ENCODE measurements around the gene EZR. TPM values are rescaled to one million over a fixed set of nuclear protein-coding genes. Genes with fewer than 3 reads are reported as not detected.

The EZR gene
- total and polyA plus RNA-seq, 9 of the 15 experiments (the other 6 are each of a cell fraction or from before 2014, with no cell fraction given) = 36.5 to 162 (median 104) TPM

GRCh38 chr6:158817728-158818580, 1.2 kb downstream of the EZR start (continued):
- TF ChIP-seq, protein P1, sequence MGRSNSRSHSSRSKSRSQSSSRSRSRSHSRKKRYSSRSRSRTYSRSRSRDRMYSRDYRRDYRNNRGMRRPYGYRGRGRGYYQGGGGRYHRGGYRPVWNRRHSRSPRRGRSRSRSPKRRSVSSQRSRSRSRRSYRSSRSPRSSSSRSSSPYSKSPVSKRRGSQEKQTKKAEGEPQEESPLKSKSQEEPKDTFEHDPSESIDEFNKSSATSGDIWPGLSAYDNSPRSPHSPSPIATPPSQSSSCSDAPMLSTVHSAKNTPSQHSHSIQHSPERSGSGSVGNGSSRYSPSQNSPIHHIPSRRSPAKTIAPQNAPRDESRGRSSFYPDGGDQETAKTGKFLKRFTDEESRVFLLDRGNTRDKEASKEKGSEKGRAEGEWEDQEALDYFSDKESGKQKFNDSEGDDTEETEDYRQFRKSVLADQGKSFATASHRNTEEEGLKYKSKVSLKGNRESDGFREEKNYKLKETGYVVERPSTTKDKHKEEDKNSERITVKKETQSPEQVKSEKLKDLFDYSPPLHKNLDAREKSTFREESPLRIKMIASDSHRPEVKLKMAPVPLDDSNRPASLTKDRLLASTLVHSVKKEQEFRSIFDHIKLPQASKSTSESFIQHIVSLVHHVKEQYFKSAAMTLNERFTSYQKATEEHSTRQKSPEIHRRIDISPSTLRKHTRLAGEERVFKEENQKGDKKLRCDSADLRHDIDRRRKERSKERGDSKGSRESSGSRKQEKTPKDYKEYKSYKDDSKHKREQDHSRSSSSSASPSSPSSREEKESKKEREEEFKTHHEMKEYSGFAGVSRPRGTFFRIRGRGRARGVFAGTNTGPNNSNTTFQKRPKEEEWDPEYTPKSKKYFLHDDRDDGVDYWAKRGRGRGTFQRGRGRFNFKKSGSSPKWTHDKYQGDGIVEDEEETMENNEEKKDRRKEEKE (IDR thresholded peaks at IDR 0.05; ENCODE audit: borderline replicate concordance in 1 of 2, control insufficient read depth in 1 of 2, low read depth in 2 of 2, low read length in 1 of 2) = no peak
- TF ChIP-seq CCNT2 (IDR thresholded peaks at IDR 0.05; ENCODE audit: borderline replicate concordance, extremely low read depth, insufficient read length, low read depth, low read length) (peak; percentile 77), MCM7 (IDR thresholded peaks at IDR 0.05) (no peak), ZNF311 (CRISPR knock-in tag; IDR thresholded peaks at IDR 0.05) (no peak), ZNF318 (IDR thresholded peaks at IDR 0.05; ENCODE audit: borderline replicate concordance in 1 of 2, low read depth in 1 of 2) (peak in 1 of 2 experiments; percentile 26; a peak in 1 of 4 replicates), ZBTB17 (CRISPR knock-in tag; IDR thresholded peaks at IDR 0.05) (0 out of 2 replicates have a peak, but pooled peaks have one; percentile 18), E2F6 (IDR thresholded peaks at IDR 0.05; ENCODE audit: borderline replicate concordance in 1 of 2, extremely low read depth in 1 of 2, insufficient read depth in 1 of 2, insufficient read length in 1 of 2, low read depth in 1 of 2, low read length in 1 of 2, poor library complexity in 1 of 2, severe bottlenecking in 1 of 2) (peak; percentile 45 to 95), RBBP5 (IDR thresholded peaks at IDR 0.05; ENCODE audit: borderline replicate concordance, insufficient read depth, low read length, poor library complexity, severe bottlenecking) (peak; percentile 59), BHLHE40 (IDR thresholded peaks at IDR 0.05; ENCODE audit: low read length) (peak; percentile 48), NONO (IDR thresholded peaks at IDR 0.05; ENCODE audit: low read depth in 2 of 2, low read length in 1 of 2) (peak; percentile 58 to 69; a peak in 3 of 4 replicates), ZNF507 (tag; conservative IDR thresholded peaks at IDR 0.05) (no peak), FOSL1 (tag; conservative IDR thresholded peaks at IDR 0.05) (peak; percentile 93)
